Uterus (tissue), 4 donors: ENCODE results near the gene SPATA21. TPM values are rescaled to one million over a fixed set of nuclear protein-coding genes. Genes with fewer than 3 reads are reported as not detected.

Experiments
- DNase-seq, 2 donors: peaks; one replicate each; pipeline ENCODE4 v3.0.0-alpha.2; 2019 to 2020
- H3K27ac ChIP-seq, 2 donors: fragments of 200-600 bp; sonication (generic); 1 replicate in 1 of 2; 2 replicates in 1 of 2; pipeline ENCODE4 v1.5.1; 2016 to 2018
- H3K27me3 ChIP-seq, 2 donors: fragments of 200-600 bp; sonication (generic); one replicate each; pipeline ENCODE4 v1.5.1; 2018 to 2019; ENCODE audit warnings: control low read depth in 1 of 2
- H3K36me3 ChIP-seq, 2 donors: fragments of 200-600 bp; sonication (generic); one replicate each; pipeline ENCODE4 v1.5.1; 2019; ENCODE audit warnings: control low read depth in 1 of 2
- H3K4me1 ChIP-seq, 2 donors: fragments of 200-600 bp; sonication (generic); one replicate each; pipeline ENCODE4 v1.5.1; 2018 to 2019; ENCODE audit warnings: control low read depth in 1 of 2
- H3K4me3 ChIP-seq, 2 donors: fragments of 200-600 bp; sonication (generic); 1 replicate in 1 of 2; 2 replicates in 1 of 2; pipeline ENCODE4 v1.5.1; 2018 to 2019; ENCODE audit warnings: mild to moderate bottlenecking in 1 of 2
- H3K9me3 ChIP-seq, 2 donors: fragments of 200-600 bp; sonication (generic); one replicate each; pipeline ENCODE4 v1.5.1; 2019; ENCODE audit warnings: control low read depth in 1 of 2
- POLR2A ChIP-seq, 2 donors: fragments of 450-650 bp; IDR thresholded peaks; one replicate each; pipeline ENCODE4 v1.6.1; 2016; ENCODE audit warnings: antibody characterized with exemption in 2 of 2, mild to moderate bottlenecking in 1 of 2, moderate library complexity in 1 of 2
- intact Hi-C: fragments of 100-400 bp; cut with DNase I; formaldehyde crosslinking; loops from one replicate; pipeline ENCODE4 v1.15.1; 2023; ENCODE audit warnings: low total_unique reads
- total RNA-seq, 4 donors: library from RNA; depleted of rRNA in 3 of 4; stranded (reverse); fragments of >200 nt in 3 of 4; gene quantifications; one replicate each; pipeline versions ENCODE4 v1.1.0 to v1.2.4, GENCODE V29; 2014 to 2023
- TF ChIP-seq, protein P1 (sequence below), 4 experiments: fragments of 200-600 bp in 2 of 4; fragments of 450-650 bp in 2 of 4; sonication (generic) in 2 of 4; IDR thresholded peaks; one replicate each; pipeline ENCODE4 v1.5.1; 2016 to 2019; ENCODE audit warnings: antibody characterized with exemption in 4 of 4, mild to moderate bottlenecking in 2 of 4, moderate library complexity in 1 of 4
- donor health status: DM: yes; HTN: yes; CAD: no.

The SPATA21 gene
- total RNA-seq, 4 donors from 2014 or later: 0.27 TPM; not detected in 3

DNA sequence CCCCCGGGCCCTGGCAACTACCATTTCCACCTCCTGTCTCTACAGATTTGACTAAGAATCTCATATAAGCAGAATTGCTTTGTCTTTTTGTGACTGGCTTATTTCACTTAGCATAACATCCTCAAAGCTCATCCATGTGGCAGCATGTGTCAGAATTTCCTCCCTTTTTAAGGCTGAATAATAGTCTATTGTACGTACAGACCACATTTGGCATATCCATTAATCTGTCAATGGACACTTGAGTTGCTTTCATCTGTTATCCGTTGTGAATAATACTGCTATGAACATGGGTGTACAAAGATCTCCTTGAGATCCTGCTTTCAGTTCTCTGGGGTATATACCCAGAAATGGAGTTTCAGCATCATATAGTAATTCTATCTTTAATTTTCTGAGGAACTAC is 24.0 kb downstream of the SPATA21 start:
- no peaks in the 10 kb centered on the region for H3K27me3 ChIP-seq
- H3K4me3 ChIP-seq: no peak overlapping the region
- TF ChIP-seq, protein P1, sequence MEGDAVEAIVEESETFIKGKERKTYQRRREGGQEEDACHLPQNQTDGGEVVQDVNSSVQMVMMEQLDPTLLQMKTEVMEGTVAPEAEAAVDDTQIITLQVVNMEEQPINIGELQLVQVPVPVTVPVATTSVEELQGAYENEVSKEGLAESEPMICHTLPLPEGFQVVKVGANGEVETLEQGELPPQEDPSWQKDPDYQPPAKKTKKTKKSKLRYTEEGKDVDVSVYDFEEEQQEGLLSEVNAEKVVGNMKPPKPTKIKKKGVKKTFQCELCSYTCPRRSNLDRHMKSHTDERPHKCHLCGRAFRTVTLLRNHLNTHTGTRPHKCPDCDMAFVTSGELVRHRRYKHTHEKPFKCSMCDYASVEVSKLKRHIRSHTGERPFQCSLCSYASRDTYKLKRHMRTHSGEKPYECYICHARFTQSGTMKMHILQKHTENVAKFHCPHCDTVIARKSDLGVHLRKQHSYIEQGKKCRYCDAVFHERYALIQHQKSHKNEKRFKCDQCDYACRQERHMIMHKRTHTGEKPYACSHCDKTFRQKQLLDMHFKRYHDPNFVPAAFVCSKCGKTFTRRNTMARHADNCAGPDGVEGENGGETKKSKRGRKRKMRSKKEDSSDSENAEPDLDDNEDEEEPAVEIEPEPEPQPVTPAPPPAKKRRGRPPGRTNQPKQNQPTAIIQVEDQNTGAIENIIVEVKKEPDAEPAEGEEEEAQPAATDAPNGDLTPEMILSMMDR (IDR thresholded peaks at IDR 0.05): no peak
- TF ChIP-seq POLR2A (IDR thresholded peaks at IDR 0.05): no peak
- no peak for DNase-seq
- H3K27ac ChIP-seq: no peak overlapping the region
- H3K36me3 ChIP-seq: no peaks in the 10 kb centered on the region
- H3K4me1 ChIP-seq: no peaks in the 10 kb centered on the region
- intact Hi-C loops: no loop called here
- no peaks in the 10 kb centered on the region for H3K9me3 ChIP-seq

- H3K4me1 ChIP-seq: no peaks in the 10 kb centered on the region
- no peak for DNase-seq
- intact Hi-C loops: no loop called here
- TF ChIP-seq, protein P1 (IDR thresholded peaks at IDR 0.05): no peak
- no peak for TF ChIP-seq POLR2A (IDR thresholded peaks at IDR 0.05)
- no peak overlapping the region for H3K27ac ChIP-seq
- no peaks in the 10 kb centered on the region for H3K9me3 ChIP-seq
- H3K4me3 ChIP-seq: no peak overlapping the region
- H3K36me3 ChIP-seq: no peaks in the 10 kb centered on the region
- H3K27me3 ChIP-seq: no peaks in the 10 kb centered on the region
Measured at GRCh38 chr1:16410803-16411202, 26.4 kb downstream of the SPATA21 start.

- intact Hi-C loops: no loop called here
- Histone ChIP-seq H3K36me3 (no peaks in the 10 kb centered on the region), H3K27me3 (no peaks in the 10 kb centered on the region)
Measured at GRCh38 chr1:16409536-16410152, 27.6 kb downstream of the SPATA21 start.

DNA sequence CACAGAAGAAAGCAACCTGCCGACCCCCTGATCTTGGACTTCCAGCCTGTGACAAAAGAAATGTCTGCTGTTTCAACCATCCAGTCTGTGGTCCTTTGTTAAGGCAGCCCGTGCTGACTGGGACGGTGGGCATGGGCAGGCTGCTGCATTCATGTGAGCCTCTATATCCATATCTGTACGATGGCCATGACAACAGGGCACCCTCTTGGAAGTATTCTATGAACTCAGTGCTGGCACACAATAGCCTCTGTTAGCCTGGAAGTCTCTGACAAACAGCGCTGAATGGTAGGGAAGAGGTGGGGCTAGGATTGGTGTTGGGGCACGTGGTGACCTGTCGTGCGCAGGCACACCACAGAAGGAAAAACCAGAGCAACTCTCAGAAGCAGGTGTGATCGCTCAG is 30.4 kb downstream of the SPATA21 start:
- no peak for DNase-seq
- H3K4me3 ChIP-seq: no peak overlapping the region
- no peaks in the 10 kb centered on the region for H3K27me3 ChIP-seq
- TF ChIP-seq POLR2A (IDR thresholded peaks at IDR 0.05): no peak
- TF ChIP-seq, protein P1 (IDR thresholded peaks at IDR 0.05): no peak
- intact Hi-C loops: no loop called here
- H3K4me1 ChIP-seq: no peaks in the 10 kb centered on the region
- no peak overlapping the region for H3K27ac ChIP-seq
- no peaks in the 10 kb centered on the region for H3K9me3 ChIP-seq
- no peaks in the 10 kb centered on the region for H3K36me3 ChIP-seq

More at GRCh38 chr1:16409536-16410152, 27.6 kb downstream of the SPATA21 start:
- no peak for TF ChIP-seq POLR2A (IDR thresholded peaks at IDR 0.05)
- TF ChIP-seq, protein P1 (IDR thresholded peaks at IDR 0.05): no peak
- Histone ChIP-seq H3K9me3 (no peaks in the 10 kb centered on the region), H3K27ac (no peak overlapping the region), H3K4me1 (no peaks in the 10 kb centered on the region), H3K4me3 (no peak overlapping the region)
- no peak for DNase-seq

DNA sequence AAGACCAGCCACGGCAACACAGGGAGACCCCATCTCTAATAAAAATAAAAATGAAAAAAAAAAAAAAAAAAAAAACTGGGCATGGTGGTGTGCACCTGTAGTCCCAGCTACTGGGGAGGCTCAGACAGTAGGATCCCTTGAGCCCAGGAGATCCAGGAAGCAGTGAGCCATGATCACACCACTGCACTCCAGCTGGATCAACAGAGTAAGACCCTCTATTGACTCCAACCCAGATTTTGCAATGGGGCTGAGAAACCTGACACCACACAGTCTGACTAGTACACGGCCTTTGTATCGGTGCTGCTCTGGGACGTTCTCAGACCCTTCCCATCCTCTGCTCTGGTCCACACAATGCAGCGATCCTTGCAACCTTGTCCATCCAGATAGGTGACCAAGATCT is 31.8 kb downstream of the SPATA21 start:
- H3K4me1 ChIP-seq: no peaks in the 10 kb centered on the region
- no peaks in the 10 kb centered on the region for H3K27me3 ChIP-seq
- intact Hi-C loops: no loop called here
- H3K4me3 ChIP-seq: no peak overlapping the region
- no peak overlapping the region for H3K27ac ChIP-seq
- H3K36me3 ChIP-seq: no peaks in the 10 kb centered on the region
- no peak for DNase-seq
- no peaks in the 10 kb centered on the region for H3K9me3 ChIP-seq
- TF ChIP-seq, protein P1 (IDR thresholded peaks at IDR 0.05): no peak
- TF ChIP-seq POLR2A (IDR thresholded peaks at IDR 0.05): no peak
